ENCODE results near the gene GGN. TPM values are rescaled to one million over a fixed set of nuclear protein-coding genes. Genes with fewer than 3 reads are reported as not detected.
"Not testable (repeated sequence)": the region's sequence is repeated elsewhere in the genome, so short reads cannot be mapped to it uniquely, and the experiment has no call there.

The GGN gene
- total RNA-seq, 1 donor: 0.86 TPM

- TF ChIP-seq CTCF (IDR thresholded peaks at IDR 0.05; ENCODE audit: insufficient read depth, low read depth, low read length): no peak
- no peak overlapping the region for H3K4me3 ChIP-seq (ENCODE audit: low read depth, low read length)
- DNase-seq (ENCODE audit: low read depth): no peak
Observed at GRCh38 chr19:38355728-38356725, 31.8 kb downstream of the GGN start.

- no peak for DNase-seq (ENCODE audit: low read depth)
- TF ChIP-seq CTCF (IDR thresholded peaks at IDR 0.05; ENCODE audit: insufficient read depth, low read depth, low read length): no peak
- H3K4me3 ChIP-seq (ENCODE audit: low read depth, low read length): no peak overlapping the region
Observed at GRCh38 chr19:38352611-38353010, 35.2 kb downstream of the GGN start.

DNA sequence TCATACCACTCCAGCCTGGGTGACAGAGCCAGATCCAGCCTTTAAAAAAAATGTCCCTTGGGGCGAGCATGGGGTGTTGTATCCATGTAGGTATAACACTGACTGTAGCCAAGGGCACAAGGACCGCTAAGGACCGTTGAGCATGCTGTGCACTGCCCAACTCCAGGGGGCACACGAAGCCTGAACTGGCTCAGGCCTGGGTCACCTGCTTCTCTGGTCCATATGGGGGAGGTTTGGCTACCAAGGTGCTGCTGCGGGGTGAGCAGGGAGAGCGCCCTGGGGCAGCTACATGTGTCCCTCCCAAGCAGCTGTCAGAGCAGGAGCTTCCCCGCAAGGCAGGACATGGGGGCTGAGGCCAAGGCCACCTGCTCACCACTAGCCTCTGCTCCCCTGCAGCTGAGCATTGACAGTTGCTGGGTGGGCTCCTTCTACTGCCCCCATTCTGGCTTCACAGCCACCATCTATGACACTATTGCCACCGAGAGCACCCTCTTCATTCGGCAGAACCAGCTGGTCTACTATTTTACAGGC lies 35.9 kb downstream of the GGN start:
- no peak for DNase-seq (ENCODE audit: low read depth)
- no peak overlapping the region for H3K4me3 ChIP-seq (ENCODE audit: low read depth, low read length)
- no peak for TF ChIP-seq CTCF (IDR thresholded peaks at IDR 0.05; ENCODE audit: insufficient read depth, low read depth, low read length)

- no peak overlapping the region for H3K4me3 ChIP-seq (ENCODE audit: low read depth, low read length)
- TF ChIP-seq CTCF (IDR thresholded peaks at IDR 0.05; ENCODE audit: insufficient read depth, low read depth, low read length): no peak
- no peak for DNase-seq (ENCODE audit: low read depth)
Observed at GRCh38 chr19:38350883-38351282, 37.0 kb downstream of the GGN start.

- H3K4me3 ChIP-seq (ENCODE audit: low read depth, low read length): no peak overlapping the region
- no peak for TF ChIP-seq CTCF (IDR thresholded peaks at IDR 0.05; ENCODE audit: insufficient read depth, low read depth, low read length)
- DNase-seq (ENCODE audit: low read depth): no peak
Observed at GRCh38 chr19:38346837-38347236, 41.0 kb downstream of the GGN start.

GRCh38 chr19:38340927-38341326 lies 46.9 kb downstream of the GGN start:
- DNase-seq (ENCODE audit: low read depth): no peak
- no peak for TF ChIP-seq CTCF (IDR thresholded peaks at IDR 0.05; ENCODE audit: insufficient read depth, low read depth, low read length)
- H3K4me3 ChIP-seq (ENCODE audit: low read depth, low read length): no peak overlapping the region

- not testable (repeated sequence) for DNase-seq (ENCODE audit: low read depth)
Observed at GRCh38 chr19:38339011-38339410, 48.8 kb downstream of the GGN start.

More at GRCh38 chr19:38339011-38339410, 48.8 kb downstream of the GGN start:
- H3K4me3 ChIP-seq (ENCODE audit: low read depth, low read length): not testable (repeated sequence)
